NCI-H2196 (cell line): ENCODE results near the gene DUOX1.

Source experiments
- DNase-seq: peaks from one replicate; lab custom pipeline; 2025; ENCODE audit not compliant: unreplicated experiment; lab: John Stamatoyannopoulos, UW

Gene DUOX1

DNA sequence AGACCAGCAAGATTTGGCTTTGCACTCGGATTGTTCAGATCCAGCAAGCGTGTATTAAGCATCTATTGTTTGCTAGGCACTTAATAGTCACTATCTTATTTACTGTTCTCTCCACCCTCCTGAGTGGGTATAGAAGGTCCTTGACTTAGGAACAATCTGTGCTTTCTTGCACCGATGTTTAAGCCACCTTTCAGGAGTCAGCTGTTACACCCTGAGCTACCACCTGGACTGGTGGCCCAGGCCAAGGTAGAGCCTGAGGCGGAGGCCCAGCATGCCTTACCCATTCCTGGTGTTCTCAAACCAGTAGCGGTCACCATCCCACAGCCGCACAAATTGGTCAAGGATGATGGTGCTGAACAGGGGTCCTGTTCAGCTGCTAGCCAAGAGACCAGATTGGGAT, 10.0 kb downstream of the DUOX1 start:
- DNase-seq, result no peak

DNA sequence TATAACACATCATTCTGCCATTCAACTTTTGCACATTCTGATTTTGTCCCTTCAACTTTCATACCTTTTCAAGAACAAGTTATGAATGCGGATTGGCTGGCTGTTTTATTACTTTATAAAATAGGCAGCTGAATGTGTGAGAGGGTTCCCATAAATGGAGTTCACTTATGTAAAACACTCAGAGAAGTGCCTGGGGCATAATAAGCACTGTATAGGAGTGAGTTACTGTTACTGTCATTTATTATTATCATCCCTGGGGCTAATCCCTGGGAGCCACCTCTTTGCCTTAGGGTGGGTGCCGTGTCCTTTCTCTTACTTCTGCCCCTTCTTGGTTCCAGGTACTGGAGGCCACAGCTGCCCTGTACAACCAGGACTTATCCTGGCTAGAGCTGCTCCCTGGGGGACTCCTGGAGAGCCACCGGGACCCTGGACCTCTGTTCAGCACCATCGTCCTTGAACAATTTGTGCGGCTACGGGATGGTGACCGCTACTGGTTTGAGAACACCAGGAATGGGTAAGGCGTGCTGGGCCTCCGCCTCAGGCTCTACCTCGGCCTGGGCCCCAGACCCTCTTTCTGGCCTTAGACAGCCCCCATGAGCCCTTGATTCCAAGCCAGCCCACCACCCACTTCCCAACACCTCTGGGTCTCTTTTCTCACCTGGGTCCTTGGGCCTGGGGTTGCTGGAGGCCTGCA, 10.9 kb downstream of the DUOX1 start:
- DNase-seq, result no peak

DNA sequence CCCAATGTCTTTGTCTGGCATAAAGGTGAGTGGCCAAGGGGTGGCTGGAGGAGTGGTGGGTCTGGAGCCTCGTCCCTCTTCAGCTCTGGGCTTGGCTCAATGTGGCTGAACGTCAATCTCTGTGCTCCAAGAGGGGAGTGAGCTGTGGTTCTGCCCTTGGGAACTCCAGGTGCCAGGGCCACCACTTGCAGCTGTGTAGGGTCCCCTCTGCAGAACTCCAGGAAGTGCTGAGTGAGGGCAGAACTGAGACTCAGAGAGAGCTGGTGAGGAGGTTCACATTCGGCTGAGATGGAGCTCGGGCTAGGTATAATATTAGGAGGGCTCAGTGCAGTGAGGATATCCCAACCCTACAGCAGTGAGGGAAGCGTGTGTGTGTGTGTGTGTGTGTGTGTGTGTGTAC, 11.6 kb downstream of the DUOX1 start:
- DNase-seq, result no peak

DNA sequence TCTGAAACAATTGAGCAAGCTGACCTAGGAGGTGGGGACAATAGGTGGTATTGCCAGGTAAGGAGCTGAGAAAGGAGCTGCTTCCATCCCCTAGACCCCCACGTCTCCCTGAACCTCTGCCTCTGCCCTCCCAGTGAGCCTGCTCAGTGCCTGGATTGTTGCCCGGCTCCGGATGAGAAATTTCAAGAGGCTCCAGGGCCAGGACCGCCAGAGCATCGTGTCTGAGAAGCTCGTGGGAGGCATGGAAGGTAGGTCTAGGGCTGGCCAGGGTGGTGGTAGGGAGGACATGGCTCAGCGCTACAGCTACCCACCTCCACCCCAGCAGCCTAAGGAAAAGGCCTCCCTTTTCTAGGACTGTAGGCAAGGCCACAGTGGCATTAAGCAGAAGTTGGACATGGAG, 13.3 kb downstream of the DUOX1 start:
- no peak for DNase-seq

DNA sequence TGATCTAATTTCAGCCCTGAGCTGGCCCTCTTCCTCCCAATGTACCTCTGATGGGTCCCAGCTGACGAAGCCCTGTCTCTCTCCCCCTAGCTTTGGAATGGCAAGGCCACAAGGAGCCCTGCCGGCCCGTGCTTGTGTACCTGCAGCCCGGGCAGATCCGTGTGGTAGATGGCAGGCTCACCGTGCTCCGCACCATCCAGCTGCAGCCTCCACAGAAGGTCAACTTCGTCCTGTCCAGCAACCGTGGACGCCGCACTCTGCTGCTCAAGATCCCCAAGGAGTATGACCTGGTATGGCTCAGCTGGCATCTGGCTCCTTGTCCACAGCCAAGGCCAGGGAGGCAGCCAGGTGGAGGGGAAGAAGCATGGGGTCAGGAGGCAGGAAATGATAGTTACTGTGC, 14.2 kb downstream of the DUOX1 start:
- DNase-seq, result no peak

DNA sequence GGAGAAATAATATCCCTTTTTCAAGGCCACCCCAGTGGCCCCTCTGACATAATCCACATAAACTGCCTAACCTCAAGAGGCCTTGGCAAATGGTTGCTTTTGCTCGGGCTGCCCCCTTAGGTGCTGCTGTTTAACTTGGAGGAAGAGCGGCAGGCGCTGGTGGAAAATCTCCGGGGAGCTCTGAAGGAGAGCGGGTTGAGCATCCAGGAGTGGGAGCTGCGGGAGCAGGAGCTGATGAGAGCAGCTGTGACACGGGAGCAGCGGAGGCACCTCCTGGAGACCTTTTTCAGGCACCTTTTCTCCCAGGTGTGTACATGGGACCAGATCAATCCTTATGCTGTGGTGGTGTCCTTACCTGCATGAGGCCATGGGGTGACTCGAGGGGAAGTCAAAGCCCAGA, 15.0 kb downstream of the DUOX1 start:
- no peak for DNase-seq

DNA sequence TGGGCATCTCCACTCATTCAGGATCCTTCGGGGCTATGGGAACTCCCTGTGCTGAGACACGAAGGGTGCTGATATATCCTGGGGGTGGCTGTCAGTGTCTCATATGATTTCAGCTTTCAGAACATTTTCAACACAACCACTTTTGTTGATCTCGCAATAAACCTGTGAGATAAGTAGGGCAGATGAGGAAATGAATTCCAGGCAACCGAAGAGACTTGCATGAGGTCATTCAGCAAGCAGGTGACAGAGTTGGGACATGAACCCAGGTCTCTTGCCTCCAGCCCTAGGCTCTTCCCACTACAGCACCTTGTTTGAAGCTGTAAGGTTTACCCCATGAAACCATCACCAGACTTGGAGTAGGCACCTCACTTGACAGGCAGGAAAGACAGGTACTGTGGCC, 16.6 kb downstream of the DUOX1 start:
- DNase-seq, result no peak

DNA sequence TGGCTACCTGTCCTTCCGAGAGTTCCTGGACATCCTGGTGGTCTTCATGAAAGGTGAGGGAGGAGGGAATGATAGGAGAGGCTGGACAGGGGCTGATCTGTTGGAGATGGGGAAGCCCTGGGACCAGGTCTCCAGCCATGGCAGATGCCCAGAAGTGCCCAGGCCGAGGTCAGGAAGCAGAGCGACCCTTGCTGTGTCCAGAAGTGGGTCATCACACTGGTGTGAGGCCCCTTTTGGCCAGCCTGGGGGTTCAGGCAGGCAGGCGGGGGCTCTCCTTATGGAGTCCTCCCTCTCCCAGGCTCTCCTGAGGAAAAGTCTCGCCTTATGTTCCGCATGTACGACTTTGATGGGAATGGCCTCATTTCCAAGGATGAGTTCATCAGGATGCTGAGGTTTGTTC, 17.8 kb downstream of the DUOX1 start:
- no peak for DNase-seq

DNA sequence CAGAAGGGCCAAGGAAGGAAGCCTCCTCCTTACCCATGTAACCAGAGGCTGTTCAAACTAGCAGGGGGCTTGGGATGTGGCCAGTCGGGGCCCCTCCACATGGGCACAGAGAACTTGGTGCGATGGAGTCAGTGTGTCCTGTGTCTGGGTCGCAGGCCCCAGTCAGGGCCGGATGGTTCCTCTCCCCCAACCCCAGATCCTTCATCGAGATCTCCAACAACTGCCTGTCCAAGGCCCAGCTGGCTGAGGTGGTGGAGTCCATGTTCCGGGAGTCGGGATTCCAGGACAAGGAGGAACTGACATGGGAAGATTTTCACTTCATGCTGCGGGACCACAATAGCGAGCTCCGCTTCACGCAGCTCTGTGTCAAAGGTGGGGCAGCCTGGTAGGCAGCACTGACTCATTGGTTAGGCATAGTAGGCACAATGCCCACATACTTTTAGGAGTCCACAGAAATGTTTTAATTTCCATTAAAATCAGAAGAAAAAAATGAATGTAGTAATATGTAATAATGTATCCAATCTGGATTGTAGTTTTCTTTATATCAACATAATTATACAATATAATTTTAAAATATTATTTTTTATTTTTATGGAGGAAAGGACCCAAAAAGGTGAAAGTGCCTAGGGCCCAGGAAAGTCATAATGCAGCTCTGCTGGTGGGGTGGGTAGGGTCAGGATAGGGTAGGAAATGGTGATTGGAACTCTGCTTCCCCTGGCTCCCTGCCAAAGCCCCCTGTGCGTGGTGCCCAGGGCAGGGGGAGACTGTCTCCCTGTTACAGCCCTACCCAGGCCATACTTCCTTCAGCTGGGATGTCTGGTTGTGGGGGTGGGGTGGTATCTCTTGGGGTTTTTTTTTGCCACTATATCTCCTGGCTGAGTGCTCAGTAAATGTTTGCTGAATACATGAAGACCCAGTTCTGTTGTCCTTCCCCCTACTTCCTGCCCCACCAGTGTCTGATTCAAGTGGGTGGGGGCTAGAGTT, 18.6 kb downstream of the DUOX1 start:
- no peak for DNase-seq

DNA sequence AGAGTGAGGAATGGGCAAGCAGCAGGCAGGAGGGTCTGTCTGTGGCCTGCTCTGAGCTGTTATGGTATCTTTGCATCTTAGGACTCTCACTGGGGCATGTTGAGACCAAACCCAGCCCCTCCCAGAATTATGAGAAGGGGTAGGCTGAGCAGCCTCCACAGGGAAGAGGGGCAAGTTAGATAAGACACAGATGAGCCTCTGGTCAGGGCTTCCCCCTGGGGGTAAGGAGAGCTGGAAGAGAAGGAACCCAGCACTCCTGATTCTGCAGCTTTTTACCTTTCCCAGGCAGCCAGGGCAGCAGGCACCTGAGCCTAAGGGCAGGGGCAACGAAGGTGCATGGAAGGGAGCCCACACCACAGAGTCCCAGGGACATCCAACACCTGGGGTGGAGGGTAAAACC, 19.3 kb downstream of the DUOX1 start:
- DNase-seq, result no peak

DNA sequence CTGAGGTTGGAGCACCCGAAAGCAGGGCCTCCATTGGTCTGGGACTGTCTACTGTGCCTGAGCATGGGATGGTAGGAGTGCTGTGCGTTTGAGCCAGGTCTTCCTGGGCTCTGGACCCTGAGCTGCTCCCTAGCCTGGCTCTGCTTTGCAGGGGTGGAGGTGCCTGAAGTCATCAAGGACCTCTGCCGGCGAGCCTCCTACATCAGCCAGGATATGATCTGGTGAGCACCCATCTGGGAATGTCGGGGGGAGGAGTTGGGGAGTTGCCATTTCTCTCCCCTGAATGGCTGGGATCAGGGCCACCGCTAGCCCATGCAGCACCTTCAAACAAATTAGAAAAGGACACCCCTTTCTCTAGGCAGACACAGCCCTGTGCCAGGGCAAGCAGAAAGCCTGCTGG, 20.7 kb downstream of the DUOX1 start:
- DNase-seq, result no peak

DNA sequence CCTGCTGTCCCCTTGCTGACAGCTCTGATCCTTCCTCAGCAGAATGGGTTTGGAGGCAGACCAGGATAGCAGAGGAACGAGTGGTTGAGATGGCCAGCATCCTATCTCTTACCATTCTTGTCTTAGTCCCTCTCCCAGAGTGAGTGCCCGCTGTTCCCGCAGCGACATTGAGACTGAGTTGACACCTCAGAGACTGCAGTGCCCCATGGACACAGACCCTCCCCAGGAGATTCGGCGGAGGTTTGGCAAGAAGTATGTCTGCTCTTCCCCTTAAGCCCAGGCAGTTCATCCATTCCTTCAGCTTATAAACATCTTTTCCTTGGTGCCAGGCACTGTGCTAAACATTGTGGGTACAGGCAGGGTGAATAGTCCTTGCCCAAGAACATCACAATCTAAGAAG, 21.2 kb downstream of the DUOX1 start:
- DNase-seq, result no peak

DNA sequence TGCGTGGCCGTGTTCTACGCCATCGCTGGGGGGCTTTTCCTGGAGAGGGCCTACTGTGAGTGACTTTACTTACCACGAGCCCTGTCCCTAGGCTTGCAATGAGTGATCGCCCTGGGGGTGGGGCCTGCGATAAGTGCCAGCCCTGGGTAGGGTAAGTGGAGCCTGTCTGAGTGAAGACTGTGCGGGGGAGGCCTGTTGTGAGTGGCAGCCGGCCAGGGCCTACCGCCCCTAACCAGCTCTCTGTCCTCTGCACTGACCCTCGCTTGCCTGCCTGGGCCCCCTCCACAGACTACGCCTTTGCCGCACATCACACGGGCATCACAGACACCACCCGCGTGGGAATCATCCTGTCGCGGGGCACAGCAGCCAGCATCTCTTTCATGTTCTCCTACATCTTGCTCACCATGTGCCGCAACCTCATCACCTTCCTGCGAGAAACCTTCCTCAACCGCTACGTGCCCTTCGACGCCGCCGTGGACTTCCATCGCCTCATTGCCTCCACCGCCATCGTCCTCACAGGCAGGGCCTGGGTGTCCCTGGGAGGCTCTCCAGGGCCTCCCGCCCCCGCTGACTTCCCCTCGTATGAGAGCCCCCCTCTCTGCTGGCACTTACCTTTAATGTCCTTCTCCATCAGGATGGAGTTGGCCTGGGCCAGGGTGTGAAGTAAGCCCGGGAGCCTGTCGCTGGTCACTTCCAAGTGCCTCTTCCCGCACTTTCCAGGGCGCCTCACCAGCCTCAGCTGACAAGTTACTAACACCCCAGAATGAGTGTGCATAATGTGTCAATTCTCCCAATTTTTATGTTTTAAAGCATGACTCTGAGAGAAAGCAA, 22.4 kb downstream of the DUOX1 start:
- no peak for DNase-seq

DNA sequence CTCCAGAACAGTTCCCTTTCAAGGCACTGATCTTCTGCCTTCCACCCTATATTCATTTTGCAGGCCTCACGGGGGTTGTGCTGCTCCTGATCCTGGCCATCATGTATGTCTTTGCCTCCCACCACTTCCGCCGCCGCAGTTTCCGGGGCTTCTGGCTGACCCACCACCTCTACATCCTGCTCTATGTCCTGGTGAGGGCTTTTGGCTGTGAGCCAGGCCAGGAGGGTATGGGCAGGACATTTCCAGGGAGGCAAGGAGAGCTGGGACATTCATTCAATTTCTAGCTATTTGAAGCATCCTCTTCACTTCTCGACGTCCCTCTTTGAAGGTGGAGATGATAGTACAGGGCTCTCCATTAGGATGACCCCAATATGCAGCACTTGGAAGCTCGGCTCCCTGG, 25.9 kb downstream of the DUOX1 start:
- no peak for DNase-seq

DNA sequence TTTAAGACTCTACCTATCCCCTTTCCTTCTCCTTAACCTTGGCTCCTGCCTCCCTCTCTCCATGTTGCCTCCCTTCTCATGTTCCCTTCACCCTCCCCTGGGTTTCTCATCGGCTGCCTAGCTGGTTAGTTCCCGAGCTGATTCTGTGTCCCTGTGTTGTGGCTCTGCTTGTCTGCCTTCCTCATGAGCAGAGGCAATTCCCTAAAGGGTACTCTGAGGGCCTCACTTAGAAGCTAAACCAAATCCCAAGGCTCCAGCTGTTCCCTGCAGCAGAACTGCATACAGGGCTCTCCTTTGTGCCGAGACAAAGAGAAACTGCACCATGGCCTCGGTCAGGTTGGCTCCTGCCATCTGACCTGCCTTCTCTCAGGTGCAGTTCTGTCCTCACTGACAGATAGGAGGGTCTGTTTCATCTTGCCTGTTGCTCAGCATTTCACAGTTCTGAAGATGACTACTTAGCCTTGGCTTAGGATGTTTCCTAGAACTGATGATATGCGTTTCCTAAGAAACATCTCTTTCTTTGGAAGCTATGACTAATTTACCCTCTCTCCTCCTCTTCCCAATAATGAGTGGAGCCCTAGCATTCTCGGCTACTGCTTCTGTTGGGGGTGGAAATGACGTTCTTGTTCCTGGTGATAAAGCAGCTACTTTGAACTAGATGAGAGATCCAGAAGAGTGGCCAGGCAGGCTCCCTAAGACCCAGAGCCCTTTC, 27.1 kb downstream of the DUOX1 start:
- no peak for DNase-seq

DNA sequence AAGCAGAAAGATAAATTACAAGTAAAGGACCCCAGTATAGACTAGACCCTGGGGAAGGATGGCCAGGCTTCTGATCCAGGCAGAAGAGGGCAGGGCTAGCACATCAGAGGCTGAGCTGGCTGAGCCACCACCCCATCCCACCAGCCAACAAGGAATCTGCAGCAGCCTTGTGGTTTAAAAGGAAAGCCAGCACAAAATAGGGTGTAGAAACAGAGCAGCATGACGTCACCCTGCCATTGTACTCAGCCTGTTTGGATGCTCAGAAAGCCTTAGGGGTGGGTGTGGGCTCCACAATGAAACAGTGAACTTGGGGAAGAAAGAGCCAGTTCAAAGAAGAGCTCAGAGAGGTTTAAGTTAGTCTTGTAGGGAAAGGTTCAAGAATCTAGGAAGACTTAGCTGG, 28.2 kb downstream of the DUOX1 start:
- DNase-seq, result no peak

DNA sequence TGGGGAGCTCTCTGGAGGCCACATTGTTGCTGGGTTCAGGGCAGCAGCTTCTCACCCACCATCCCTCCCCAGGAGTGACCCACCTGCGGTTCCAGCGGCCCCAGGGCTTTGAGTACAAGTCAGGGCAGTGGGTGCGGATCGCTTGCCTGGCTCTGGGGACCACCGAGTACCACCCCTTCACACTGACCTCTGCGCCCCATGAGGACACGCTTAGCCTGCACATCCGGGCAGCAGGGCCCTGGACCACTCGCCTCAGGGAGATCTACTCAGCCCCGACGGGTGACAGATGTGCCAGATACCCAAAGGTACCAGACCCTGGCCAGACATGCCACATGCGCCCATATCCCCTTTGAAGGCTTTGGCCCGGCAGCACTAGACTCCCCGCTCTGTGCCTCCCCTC, 31.9 kb downstream of the DUOX1 start:
- no peak for DNase-seq

DNA sequence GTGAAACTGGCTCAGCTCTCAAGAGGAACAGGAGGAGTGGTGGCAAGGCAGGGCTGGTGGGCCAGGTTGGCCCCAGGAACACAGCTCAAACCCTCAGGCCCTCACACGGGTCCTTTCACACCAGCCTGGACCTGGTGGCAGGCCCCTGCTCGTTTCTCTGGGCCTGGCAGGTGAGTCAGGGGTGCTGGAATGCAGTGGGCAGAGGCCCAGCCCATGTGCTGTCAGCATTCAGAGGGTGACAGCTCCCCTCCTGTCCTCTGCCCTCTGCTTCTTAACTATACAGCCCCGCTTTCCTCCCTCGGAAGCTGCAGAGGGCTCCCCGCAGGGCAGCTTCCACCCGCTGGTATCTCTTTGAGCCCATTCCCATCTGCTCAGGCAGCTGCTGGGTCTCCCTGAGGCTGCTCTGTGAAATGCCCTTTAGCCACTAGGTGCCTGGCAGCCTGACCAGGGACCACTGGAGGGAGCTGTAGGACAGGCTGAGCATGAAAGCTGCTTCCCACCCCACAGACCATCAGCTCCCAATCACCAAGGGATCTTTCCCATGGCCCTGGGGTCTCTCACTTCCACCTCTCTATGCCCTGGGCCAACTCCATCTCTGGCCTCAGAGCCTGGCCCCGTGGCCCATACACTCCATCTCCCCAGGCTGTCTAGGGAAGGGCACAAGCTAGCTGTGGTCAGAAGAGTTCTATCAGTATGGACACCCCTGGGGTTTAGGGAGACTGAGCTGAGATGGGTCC, 33.1 kb downstream of the DUOX1 start:
- peak; percentile 58 for DNase-seq

DNA sequence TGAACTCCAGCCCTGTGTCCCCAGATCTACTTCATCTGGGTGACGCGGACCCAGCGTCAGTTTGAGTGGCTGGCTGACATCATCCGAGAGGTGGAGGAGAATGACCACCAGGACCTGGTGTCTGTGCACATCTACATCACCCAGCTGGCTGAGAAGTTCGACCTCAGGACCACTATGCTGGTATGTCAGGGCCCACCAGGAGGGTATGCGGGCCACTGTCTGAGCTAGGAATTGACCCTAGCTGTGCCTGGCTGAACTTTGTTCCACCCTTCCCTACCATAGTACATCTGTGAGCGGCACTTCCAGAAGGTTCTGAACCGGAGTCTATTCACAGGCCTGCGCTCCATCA, 33.7 kb downstream of the DUOX1 start:
- no peak for DNase-seq

DNA sequence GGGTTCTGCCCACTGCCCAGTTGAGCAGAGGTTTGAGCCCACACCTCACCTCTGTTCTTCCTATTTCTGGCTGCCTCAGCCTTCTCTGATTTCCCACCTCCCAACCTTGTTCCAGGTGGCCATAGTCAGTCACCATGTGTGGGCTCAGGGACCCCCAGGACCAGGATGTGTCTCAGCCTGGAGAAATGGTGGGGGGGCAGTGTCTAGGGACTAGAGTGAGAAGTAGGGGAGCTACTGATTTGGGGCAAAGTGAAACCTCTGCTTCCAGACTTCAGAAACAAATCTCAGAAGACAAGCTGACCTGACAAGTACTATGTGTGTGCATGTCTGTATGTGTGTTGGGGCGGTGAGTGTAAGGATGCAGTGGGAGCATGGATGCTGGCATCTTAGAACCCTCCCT, 35.1 kb downstream of the DUOX1 start:
- no peak for DNase-seq
